Effector CD8-positive, alpha-beta T cell (primary cell): ENCODE measurements around the gene KAZN.

ENCODE experiments used
- DNase-seq: peaks from one replicate; lab custom pipeline; 2025; lab: John Stamatoyannopoulos, UW

Gene KAZN

DNA sequence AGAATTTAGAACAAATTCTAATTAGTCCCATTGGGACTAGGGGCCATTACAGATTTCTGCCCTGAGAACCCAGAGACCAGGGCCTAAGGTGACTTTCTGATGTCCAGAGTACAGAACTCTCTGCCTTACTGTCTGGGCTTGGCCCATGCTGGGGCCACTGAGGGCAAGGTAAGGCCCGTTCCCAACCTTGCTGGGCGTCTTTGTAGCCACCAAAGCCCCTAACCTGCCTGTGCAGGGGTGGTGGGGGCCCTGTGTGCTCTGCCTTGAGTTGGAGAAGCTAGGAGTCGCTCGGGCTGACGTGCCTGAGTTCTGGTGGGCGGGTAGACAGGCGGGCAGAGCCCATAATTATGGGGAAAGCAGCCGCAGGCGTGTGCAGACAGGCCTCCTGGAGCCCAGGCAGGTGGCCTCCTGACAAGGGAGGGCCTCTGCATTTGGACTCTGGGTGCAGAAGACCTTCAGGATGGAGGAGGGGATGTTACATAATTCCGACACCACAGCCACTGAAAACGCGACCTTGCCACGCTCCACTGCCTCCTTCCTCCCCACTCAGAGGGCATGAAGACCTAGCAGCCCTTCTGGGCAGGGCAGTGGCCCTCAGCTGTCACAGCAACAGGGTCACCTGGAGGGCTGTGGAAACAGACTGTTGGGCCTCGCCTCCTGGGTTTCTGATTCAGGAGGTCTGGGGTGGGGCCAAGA is 315.1 kb downstream of the KAZN start:
- DNase-seq, result no peak

- no peak for DNase-seq
Measured at GRCh38 chr1:14914351-14914988, 316.0 kb downstream of the KAZN start.

GRCh38 chr1:14915356-14916054 is 317.0 kb downstream of the KAZN start:
- no peak for DNase-seq

- no peak for DNase-seq
Measured at GRCh38 chr1:14919289-14919688, 320.8 kb downstream of the KAZN start.

DNA sequence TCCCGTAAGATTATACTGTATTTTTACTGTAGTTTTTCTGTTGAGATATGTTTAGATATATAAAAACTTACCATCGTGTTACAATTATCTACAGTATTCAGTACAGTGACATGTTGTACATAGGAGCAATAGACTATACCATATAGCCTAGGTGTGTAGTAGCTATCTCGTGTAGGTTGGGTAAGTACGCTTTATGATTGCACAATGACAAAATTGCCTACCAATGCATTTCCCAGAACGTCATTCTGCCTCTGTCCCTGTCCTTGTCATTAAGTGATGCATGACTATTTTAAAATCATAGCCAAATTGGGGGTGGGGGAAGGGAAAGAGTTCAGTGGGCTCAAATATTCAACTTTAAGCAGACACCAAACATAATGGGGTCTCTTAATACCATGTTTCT is 321.3 kb downstream of the KAZN start:
- no peak for DNase-seq

DNA sequence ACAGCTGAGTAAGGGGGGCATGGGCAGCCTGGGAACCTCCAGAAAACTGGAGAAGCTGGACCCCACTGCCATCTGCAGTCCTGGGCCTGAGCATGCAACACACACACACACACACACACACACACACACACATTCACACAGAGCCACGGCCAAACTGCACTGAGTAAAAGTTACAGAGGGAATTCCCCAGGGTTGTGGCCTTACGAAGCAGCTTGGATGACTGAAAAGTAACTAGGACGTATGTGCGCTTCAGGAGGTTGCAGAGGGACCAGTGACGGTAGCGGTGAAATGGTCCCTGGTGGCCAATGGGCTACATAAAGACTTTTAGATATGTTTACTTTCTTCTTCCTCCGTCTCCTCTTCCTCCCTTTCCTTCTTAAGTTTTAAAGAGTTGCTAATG is 322.6 kb downstream of the KAZN start:
- DNase-seq, result no peak

- DNase-seq, result no peak
Measured at GRCh38 chr1:14922942-14923726, 324.6 kb downstream of the KAZN start.

GRCh38 chr1:14923727-14924452 is 325.4 kb downstream of the KAZN start:
- no peak for DNase-seq

DNA sequence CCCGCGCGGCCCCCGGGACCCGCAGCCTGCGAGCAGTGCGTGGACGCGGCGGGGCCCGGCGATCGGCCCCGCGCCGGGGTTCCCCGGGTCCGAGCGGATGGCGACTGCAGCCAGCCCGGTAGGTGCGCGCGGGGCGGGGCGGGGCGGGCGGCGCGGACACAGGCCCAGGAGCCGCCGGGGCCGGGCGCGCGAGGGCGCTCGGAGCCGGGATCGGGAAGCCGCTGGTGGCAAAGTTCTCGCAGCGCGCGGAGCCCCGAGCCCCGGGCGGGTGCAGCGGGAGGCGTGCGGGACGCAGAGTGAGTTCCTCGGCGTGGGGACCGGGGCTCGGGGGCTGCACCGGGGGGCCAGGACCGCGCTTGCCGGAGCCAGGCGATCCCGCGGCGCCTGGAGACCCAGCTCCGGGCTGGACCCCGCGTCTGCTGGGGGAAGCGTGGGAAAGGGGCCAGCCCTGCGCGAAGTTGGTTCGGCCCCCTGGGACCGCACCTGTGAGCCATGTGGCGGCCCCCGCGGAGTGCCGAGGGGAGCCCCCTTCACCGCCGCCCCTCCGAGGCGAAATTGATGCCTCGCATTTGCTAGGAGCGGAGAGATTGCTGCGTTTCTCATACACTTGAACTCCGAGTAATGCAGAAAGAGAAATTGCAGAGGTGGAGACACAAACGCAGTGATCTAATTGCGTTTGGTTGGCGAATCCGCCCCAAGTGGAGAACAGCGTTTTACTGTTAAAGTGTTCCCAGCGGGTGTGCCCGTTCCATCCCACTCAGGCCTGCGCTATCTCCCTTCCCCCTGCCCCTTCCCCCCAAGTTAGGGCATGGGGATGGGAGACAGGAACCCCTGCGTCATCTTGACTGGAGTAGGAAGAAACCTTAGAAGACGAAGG is 326.2 kb downstream of the KAZN start:
- no peak for DNase-seq

DNA sequence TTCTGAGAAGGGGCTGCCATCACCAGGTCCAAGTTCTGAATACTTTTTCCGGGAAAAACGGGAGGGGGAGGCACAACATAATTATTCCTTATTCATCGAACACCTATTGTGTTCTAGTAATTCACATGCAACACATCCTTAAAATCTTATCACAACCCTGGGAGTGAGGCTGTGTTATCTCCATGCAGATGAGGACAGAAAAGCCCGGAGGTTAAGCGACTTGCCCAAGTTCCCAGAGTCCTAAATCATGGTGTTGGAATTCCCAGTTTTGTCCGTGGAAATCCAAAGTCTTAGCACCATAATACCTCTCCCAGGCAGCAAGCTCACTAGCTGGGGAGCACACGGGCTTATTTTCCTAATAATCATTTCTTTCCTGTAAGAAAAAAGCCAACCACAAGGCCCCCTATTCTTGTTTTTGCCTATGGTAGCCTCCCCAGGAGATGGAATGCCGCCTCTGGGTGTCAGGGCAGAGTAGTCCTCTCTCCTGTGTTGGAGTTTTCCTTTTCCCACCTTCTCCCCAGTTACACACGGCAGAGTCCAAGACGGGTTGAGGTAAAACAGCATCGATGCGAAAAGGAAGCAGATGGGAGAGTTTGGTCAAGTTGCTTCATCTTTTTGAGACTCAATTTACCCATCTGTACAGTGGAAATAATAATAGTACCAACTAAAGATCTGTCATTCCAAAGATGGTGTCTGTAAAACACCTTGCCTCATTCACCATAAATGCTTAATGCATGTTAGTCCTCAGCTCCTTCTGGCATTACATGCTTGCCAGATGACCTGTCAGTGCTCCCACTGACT is 327.1 kb downstream of the KAZN start:
- no peak for DNase-seq

- DNase-seq, result no peak
Measured at GRCh38 chr1:14926229-14926628, 327.7 kb downstream of the KAZN start.

GRCh38 chr1:14926818-14927575 is 328.5 kb downstream of the KAZN start:
- DNase-seq, result no peak

- DNase-seq, result no peak
Measured at GRCh38 chr1:14928412-14928811, 329.9 kb downstream of the KAZN start.

DNA sequence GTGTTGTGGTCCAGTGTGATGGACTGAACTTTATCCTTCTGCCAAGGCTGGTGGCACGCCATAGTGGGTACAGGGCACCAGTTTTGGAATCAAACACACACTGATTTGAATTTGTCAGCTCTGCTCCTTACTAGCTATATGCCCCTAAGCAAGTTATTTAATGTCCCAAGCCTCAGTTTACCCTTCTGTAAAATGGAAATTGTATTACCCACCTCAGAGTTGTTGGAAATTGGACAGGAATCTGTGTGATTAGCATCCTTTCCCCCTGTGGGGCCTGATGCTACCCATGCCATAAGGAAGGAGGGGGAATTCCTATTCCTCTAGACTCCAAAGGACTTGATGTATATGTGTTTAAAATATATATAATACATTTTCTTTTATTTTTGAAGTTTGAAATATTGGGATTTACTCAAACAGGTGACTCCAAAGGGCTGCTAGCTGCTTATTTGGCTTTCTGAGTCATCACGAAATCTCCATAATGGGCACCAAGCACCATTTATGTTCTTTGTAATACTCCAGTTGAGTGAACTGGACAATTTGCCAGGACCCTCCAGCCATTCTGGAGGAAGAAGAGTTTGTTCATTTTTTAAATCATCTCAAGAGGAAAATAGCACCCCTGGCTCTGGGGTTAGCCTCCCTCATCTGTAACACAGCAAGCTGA is 330.5 kb downstream of the KAZN start:
- DNase-seq, result no peak

GRCh38 chr1:14929547-14930246 is 331.2 kb downstream of the KAZN start:
- DNase-seq, result no peak

- DNase-seq, result no peak
Measured at GRCh38 chr1:14930247-14930965, 331.9 kb downstream of the KAZN start.

- DNase-seq, result no peak
Measured at GRCh38 chr1:14932034-14932638, 333.7 kb downstream of the KAZN start.
